Central memory CD8-positive, alpha-beta T cell (primary cell): ENCODE measurements around the gene PTPRG.
"Not testable (repeated sequence)": the region's sequence is repeated elsewhere in the genome, so short reads cannot be mapped to it uniquely, and the experiment has no call there.

Experiments
- ATAC-seq: fragments of 150-1000 bp; cut with Tn5 transposase; replicated peaks from 2 replicates; pipeline ENCODE4 v1.10.0; 2022; ENCODE audit warnings: mild to moderate bottlenecking, moderate FRiP score, moderate number of reproducible peaks; ENCODE audit not compliant: poor library complexity, severe bottlenecking; ENCODE audit errors: extremely low read depth
- DNase-seq, 2 donors: peaks; one replicate each; pipeline ENCODE4 v3.0.0; 2021; ENCODE audit warnings: low spot score in 2 of 2
- H3K27ac Mint-ChIP-seq: one replicate; pipeline ENCODE4 v1.8.0; 2022; ENCODE audit warnings: low read depth, mild to moderate bottlenecking, moderate library complexity, mixed read lengths
- H3K27me3 Mint-ChIP-seq: one replicate; pipeline ENCODE4 v1.8.0; 2022; ENCODE audit warnings: mixed read lengths
- H3K36me3 Mint-ChIP-seq: one replicate; pipeline ENCODE4 v1.8.0; 2022; ENCODE audit warnings: mild to moderate bottlenecking, moderate library complexity, mixed read lengths; ENCODE audit not compliant: insufficient read depth
- H3K4me1 Mint-ChIP-seq: one replicate; pipeline ENCODE4 v1.8.0; 2022; ENCODE audit warnings: mixed read lengths
- H3K4me3 Mint-ChIP-seq: one replicate; pipeline ENCODE4 v1.8.0; 2022; ENCODE audit warnings: mild to moderate bottlenecking, moderate library complexity, mixed read lengths
- H3K9me3 Mint-ChIP-seq: one replicate; pipeline ENCODE4 v1.8.0; 2022; ENCODE audit warnings: mixed read lengths

PTPRG gene

GRCh38 chr3:61697301-61697700, 135.9 kb downstream of the PTPRG start:
- ATAC-seq (no peak), DNase-seq (no peak)
- no peaks in the 10 kb centered on the region for H3K4me1 Mint-ChIP-seq
- no peaks in the 10 kb centered on the region for H3K27me3 Mint-ChIP-seq
- H3K9me3 Mint-ChIP-seq, result peaks cover 9% of the 10 kb centered on the region
- H3K27ac Mint-ChIP-seq, result no peak overlapping the region
- H3K4me3 Mint-ChIP-seq, result no peak overlapping the region
- no peaks in the 10 kb centered on the region for H3K36me3 Mint-ChIP-seq

- H3K27me3 Mint-ChIP-seq, H3K36me3 Mint-ChIP-seq, H3K27ac Mint-ChIP-seq, H3K9me3 Mint-ChIP-seq, ATAC-seq, DNase-seq, H3K4me3 Mint-ChIP-seq, H3K4me1 Mint-ChIP-seq: not testable (repeated sequence)
These were observed 137.1 kb downstream of the PTPRG start for GRCh38 chr3:61698278-61699072.

GRCh38 chr3:61699622-61700021, 138.3 kb downstream of the PTPRG start:
- no peak for ATAC-seq

DNA sequence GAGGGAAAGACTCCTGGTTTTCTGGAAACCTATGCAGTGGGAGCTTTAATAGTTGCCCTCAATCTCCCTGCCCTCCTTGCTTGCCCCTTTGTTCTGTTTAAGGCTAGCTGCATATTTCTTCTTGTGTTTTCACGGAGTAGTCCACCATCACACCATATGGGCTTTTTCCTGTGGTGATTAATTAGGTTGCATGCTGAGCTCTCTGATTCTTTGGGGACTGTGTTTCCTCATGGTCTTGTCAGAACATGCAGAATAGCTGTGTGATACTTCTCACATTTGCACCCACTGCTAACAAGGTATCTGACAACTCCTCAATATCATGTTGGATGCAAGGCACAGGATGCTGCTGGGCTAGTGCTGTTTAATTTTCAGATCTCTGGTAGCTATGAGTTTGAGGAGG, 139.6 kb downstream of the PTPRG start:
- no peaks in the 10 kb centered on the region for H3K4me1 Mint-ChIP-seq
- H3K36me3 Mint-ChIP-seq, result no peaks in the 10 kb centered on the region
- no peak overlapping the region for H3K4me3 Mint-ChIP-seq
- no peak overlapping the region for H3K27ac Mint-ChIP-seq
- DNase-seq, result no peak
- H3K27me3 Mint-ChIP-seq, result no peaks in the 10 kb centered on the region
- H3K9me3 Mint-ChIP-seq, result peaks cover 10% of the 10 kb centered on the region
- ATAC-seq, result no peak

More at GRCh38 chr3:61699622-61700021, 138.3 kb downstream of the PTPRG start:
- Mint-ChIP-seq H3K9me3 (peaks cover 5% of the 10 kb centered on the region), H3K27me3 (no peaks in the 10 kb centered on the region), H3K27ac (no peak overlapping the region), H3K4me1 (no peaks in the 10 kb centered on the region), H3K36me3 (no peaks in the 10 kb centered on the region), H3K4me3 (no peak overlapping the region)
- DNase-seq, result no peak

GRCh38 chr3:61702453-61702852, 141.1 kb downstream of the PTPRG start:
- no peaks in the 10 kb centered on the region for H3K27me3 Mint-ChIP-seq
- no peaks in the 10 kb centered on the region for H3K4me1 Mint-ChIP-seq
- no peak overlapping the region for H3K4me3 Mint-ChIP-seq
- H3K27ac Mint-ChIP-seq, result no peak overlapping the region
- no peaks in the 10 kb centered on the region for H3K36me3 Mint-ChIP-seq
- DNase-seq, result no peak
- ATAC-seq, result no peak
- H3K9me3 Mint-ChIP-seq, result peaks cover 10% of the 10 kb centered on the region

DNA sequence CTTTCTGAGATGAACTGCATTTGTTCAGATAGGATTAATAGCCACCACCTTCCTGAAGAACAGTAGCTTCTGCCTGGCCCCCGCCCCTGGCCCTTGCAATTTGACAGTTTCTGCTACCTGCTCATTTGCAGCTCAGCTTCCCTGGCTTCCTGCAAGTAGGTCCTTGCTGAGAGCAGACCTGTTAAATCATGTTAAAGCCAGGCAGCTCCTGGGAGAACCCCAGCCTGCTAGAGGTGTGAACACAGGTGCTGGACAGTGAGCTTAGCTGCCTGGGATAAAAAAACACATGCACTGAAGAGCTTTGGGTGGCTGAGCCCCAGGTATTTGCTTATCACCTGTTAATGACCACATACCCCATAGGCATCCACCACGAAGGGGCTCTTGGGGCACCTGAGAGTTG, 143.4 kb downstream of the PTPRG start:
- H3K9me3 Mint-ChIP-seq, result peaks cover 10% of the 10 kb centered on the region
- H3K27ac Mint-ChIP-seq, result no peak overlapping the region
- H3K4me1 Mint-ChIP-seq, result no peaks in the 10 kb centered on the region
- no peaks in the 10 kb centered on the region for H3K36me3 Mint-ChIP-seq
- H3K4me3 Mint-ChIP-seq, result no peak overlapping the region
- no peaks in the 10 kb centered on the region for H3K27me3 Mint-ChIP-seq
- DNase-seq, result no peak
- no peak for ATAC-seq

- H3K9me3 Mint-ChIP-seq, result peaks cover 7% of the 10 kb centered on the region
- DNase-seq (no peak), ATAC-seq (no peak)
- no peak overlapping the region for H3K4me3 Mint-ChIP-seq
- H3K27ac Mint-ChIP-seq, result no peak overlapping the region
- no peaks in the 10 kb centered on the region for H3K27me3 Mint-ChIP-seq
- no peaks in the 10 kb centered on the region for H3K4me1 Mint-ChIP-seq
- H3K36me3 Mint-ChIP-seq, result no peaks in the 10 kb centered on the region
These were observed 146.1 kb downstream of the PTPRG start for GRCh38 chr3:61707492-61707891.

DNA sequence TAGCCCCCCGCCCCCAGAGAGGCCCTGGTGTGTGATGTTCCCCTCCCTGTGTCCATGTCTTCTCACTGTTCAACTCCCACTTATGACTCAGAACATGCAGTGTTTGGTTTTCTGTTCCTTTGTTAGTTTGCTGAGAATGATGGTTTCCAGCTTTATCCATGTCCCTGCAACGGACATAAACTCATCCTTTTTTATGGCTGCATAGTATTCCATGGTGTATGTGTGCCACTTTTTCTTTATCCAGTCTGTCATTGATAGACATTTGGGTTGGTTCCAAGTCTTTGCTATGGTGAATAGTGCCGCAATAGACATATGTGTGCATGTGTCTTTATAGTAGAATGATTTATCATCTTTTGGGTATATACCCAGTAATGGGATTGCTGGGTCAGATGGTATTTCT, 149.5 kb downstream of the PTPRG start:
- not testable (repeated sequence) for H3K9me3 Mint-ChIP-seq, ATAC-seq, H3K36me3 Mint-ChIP-seq, H3K4me3 Mint-ChIP-seq, H3K27ac Mint-ChIP-seq, H3K4me1 Mint-ChIP-seq, DNase-seq, H3K27me3 Mint-ChIP-seq

- H3K36me3 Mint-ChIP-seq, result no peaks in the 10 kb centered on the region
- no peaks in the 10 kb centered on the region for H3K27me3 Mint-ChIP-seq
- H3K9me3 Mint-ChIP-seq, result peaks cover 5% of the 10 kb centered on the region
- no peak overlapping the region for H3K27ac Mint-ChIP-seq
- ATAC-seq (no peak), DNase-seq (no peak)
- H3K4me3 Mint-ChIP-seq, result no peak overlapping the region
- H3K4me1 Mint-ChIP-seq, result no peaks in the 10 kb centered on the region
These were observed 152.9 kb downstream of the PTPRG start for GRCh38 chr3:61714225-61714624.

DNA sequence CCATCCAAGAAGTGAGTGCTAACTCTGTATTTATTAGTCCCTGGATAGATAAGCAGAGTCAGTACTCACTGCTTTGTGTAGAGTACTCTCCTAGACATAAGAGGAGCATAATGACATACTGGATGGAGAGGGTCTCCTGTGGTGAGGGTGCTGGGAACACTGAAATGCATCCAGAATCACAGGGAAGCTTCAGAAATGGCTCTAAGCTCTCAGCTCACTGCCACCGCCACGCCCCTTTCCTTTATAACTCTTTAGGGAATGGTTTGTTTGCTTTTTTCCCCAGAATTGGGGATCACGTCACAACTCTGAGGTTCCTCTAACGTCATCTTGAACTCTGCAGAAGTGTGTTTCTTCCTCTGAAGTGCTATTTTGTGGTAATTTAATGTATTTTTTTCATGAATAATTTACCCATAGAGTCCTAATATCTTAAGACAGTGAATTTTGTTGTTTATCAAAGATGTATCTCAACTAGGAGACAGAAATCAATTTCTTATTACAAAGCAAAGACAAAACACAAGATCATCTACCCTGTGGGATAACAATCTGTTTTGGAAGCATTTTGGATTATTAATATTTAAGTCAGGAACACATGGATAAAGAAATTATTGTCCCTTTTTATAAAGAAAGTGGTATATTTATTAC, 154.6 kb downstream of the PTPRG start:
- Mint-ChIP-seq H3K27ac (no peak overlapping the region), H3K4me1 (no peaks in the 10 kb centered on the region), H3K27me3 (no peaks in the 10 kb centered on the region), H3K9me3 (peaks cover 5% of the 10 kb centered on the region), H3K36me3 (no peaks in the 10 kb centered on the region), H3K4me3 (no peak overlapping the region)
- no peak for DNase-seq
- no peak for ATAC-seq

- H3K27me3 Mint-ChIP-seq, DNase-seq, H3K36me3 Mint-ChIP-seq, H3K9me3 Mint-ChIP-seq, H3K4me1 Mint-ChIP-seq, H3K27ac Mint-ChIP-seq, H3K4me3 Mint-ChIP-seq, ATAC-seq: not testable (repeated sequence)
These were observed 155.3 kb downstream of the PTPRG start for GRCh38 chr3:61716693-61717092.

DNA sequence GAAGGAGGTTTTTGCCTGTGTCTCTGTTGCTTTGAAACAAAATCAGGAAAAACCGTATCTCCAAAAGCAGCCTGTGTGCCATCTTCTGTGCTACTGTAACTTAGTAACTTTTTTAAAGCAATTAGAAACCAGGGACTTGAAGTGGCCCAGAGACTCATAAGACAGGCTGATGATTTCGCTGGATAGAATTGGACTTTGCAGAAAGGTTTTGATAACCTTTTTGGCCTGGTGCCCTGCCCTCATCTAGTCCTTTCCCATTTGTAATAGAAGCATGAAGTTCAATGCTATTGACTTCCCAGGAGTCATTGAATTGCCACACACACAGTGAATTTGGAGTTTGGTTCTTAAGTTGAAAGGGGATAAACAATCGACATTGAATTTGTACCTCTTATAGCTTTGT, 157.2 kb downstream of the PTPRG start:
- Mint-ChIP-seq H3K4me3 (no peak overlapping the region), H3K4me1 (no peaks in the 10 kb centered on the region)

DNA sequence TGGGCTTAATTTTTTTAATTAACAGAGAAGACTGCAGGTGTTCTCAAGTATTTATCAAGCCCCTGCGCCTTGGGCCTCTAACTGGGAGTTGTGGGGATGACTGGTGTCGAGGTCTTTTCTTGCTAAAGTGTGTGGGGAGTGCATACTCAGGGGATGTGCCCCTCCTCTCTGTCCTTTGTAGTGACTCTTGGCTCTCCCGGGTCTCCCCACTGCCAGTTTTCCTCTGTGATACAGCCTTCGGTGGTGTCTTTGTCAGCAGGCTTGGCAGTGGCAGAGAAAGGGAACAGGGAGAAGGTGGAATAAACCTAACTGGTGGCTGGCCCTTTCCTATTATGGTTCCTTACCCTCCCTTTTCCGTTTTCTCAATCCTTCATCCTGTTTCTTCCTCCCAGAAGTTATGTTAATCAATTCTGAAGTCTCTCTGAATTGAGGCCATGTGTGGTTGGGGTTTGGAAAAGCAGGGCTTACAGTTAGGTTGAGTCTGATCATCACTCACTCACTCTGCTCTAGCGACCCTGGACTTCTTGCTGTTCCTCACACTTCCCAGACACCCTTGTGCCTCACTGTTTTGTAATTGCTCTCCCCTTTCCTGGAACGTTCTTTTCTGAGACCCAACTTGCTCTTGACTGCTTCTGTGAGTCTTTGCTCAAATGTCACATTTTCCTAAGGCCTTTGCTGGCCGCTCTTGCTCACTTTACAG, 158.1 kb downstream of the PTPRG start:
- no peak overlapping the region for H3K4me3 Mint-ChIP-seq
- no peak overlapping the region for H3K27ac Mint-ChIP-seq
- H3K36me3 Mint-ChIP-seq, result no peaks in the 10 kb centered on the region
- H3K4me1 Mint-ChIP-seq, result no peaks in the 10 kb centered on the region
- no peak for DNase-seq
- no peaks in the 10 kb centered on the region for H3K27me3 Mint-ChIP-seq
- peaks cover 3% of the 10 kb centered on the region for H3K9me3 Mint-ChIP-seq
- no peak for ATAC-seq

More for the DNA sequence above, 157.2 kb downstream of the PTPRG start:
- no peak for DNase-seq
- no peaks in the 10 kb centered on the region for H3K9me3 Mint-ChIP-seq
- no peaks in the 10 kb centered on the region for H3K27me3 Mint-ChIP-seq
- no peaks in the 10 kb centered on the region for H3K36me3 Mint-ChIP-seq
- no peak for ATAC-seq
- no peak overlapping the region for H3K27ac Mint-ChIP-seq
